Activated B cell treated with CpG ODN at 0.5 μM for 24 hours (primary cell): ENCODE results near the gene CSTF1. TPM values are rescaled to one million over a fixed set of nuclear protein-coding genes. Genes with fewer than 3 reads are reported as not detected.
"Not testable (repeated sequence)": the region's sequence is repeated elsewhere in the genome, so short reads cannot be mapped to it uniquely, and the experiment has no call there.

Experiments
- ATAC-seq: fragments of 200-7000 bp; cut with Tn5 transposase; one replicate; pipeline ENCODE4 v1.10.0; 2021; ENCODE audit warnings: low read depth, mild to moderate bottlenecking, moderate library complexity
- CTCF ChIA-PET: fragments of 350-600 bp; sonication (Branson Sonifier 250); formaldehyde crosslinking; loops from one replicate; lab custom pipeline; 2021; ENCODE audit warnings: antibody characterized with exemption; lab: Charles Lee
- POLR2A ChIA-PET: fragments of 350-600 bp; sonication (Branson Sonifier 250); formaldehyde crosslinking; loops from one replicate; lab custom pipeline; 2021; ENCODE audit warnings: antibody characterized with exemption; lab: Charles Lee
- DNase-seq: peaks from one replicate; pipeline ENCODE4 v3.0.0; 2022
- H3K27ac Mint-ChIP-seq: one replicate; pipeline ENCODE4 v1.8.0; 2020; ENCODE audit warnings: mixed read lengths
- H3K27me3 Mint-ChIP-seq: one replicate; pipeline ENCODE4 v1.8.0; 2021; ENCODE audit warnings: mixed read lengths
- H3K36me3 Mint-ChIP-seq: one replicate; pipeline ENCODE4 v1.8.0; 2021; ENCODE audit warnings: low read depth, mixed read lengths
- H3K4me1 Mint-ChIP-seq: one replicate; pipeline ENCODE4 v1.8.0; 2021; ENCODE audit warnings: mixed read lengths
- H3K4me3 Mint-ChIP-seq: one replicate; pipeline ENCODE4 v1.8.0; 2020; ENCODE audit warnings: mild to moderate bottlenecking, mixed read lengths
- H3K9me3 Mint-ChIP-seq: one replicate; pipeline ENCODE4 v1.8.0; 2020; ENCODE audit warnings: mixed read lengths
- intact Hi-C: fragments of 100-400 bp; cut with micrococcal nuclease; formaldehyde crosslinking; loops from one replicate; pipeline ENCODE4 v1.15.1; 2024
- total RNA-seq: library from RNA; stranded (reverse); gene quantifications from 2 replicates; pipeline ENCODE4 v1.2.3, GENCODE V29; 2022
- TF ChIP-seq, protein P1 (sequence below): fragments of 200-600 bp; IDR thresholded peaks from one replicate; pipeline ENCODE4 v1.8.0; 2022; ENCODE audit warnings: antibody characterized with exemption, mild to moderate bottlenecking

The CSTF1 gene
- total RNA-seq, 1 donor from 2014 or later = 36.2 TPM

DNA sequence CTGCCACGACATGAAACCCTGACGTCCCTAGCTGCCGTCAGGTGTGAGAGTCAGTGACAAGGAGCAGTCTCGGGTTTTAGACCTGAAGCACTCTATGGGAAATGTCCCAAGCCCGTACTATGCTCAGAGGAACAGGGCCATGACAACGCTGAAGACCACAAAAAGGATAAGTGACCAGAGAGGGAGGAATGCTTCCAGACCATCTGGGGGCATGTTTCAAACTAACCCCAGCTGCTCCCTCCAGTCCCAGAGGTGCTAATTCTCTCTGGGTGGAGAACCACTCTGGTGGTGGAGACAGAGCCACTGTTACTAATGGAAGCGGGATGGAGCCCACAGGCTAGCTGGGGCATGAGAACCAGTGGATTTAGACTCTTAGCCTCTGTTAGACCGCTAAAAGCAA is 9.1 kb upstream of the CSTF1 start:
- no peak overlapping the region for H3K27ac Mint-ChIP-seq
- no peaks in the 10 kb centered on the region for H3K27me3 Mint-ChIP-seq
- peaks cover 15% of the 10 kb centered on the region for H3K36me3 Mint-ChIP-seq
- intact Hi-C loops = no loop called here
- DNase-seq = no peak
- no peaks in the 10 kb centered on the region for H3K4me1 Mint-ChIP-seq
- POLR2A ChIA-PET = interaction anchor here (0.6 kb wide), 1 partner anchor 12 kb away, joined by 3 read pairs; no protein-coding TSS in a partner anchor
- no peak overlapping the region for H3K4me3 Mint-ChIP-seq
- CTCF ChIA-PET = no interaction called here
- ATAC-seq = no peak
- no peaks in the 10 kb centered on the region for H3K9me3 Mint-ChIP-seq
- TF ChIP-seq, protein P1, sequence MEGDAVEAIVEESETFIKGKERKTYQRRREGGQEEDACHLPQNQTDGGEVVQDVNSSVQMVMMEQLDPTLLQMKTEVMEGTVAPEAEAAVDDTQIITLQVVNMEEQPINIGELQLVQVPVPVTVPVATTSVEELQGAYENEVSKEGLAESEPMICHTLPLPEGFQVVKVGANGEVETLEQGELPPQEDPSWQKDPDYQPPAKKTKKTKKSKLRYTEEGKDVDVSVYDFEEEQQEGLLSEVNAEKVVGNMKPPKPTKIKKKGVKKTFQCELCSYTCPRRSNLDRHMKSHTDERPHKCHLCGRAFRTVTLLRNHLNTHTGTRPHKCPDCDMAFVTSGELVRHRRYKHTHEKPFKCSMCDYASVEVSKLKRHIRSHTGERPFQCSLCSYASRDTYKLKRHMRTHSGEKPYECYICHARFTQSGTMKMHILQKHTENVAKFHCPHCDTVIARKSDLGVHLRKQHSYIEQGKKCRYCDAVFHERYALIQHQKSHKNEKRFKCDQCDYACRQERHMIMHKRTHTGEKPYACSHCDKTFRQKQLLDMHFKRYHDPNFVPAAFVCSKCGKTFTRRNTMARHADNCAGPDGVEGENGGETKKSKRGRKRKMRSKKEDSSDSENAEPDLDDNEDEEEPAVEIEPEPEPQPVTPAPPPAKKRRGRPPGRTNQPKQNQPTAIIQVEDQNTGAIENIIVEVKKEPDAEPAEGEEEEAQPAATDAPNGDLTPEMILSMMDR = no peak

DNA sequence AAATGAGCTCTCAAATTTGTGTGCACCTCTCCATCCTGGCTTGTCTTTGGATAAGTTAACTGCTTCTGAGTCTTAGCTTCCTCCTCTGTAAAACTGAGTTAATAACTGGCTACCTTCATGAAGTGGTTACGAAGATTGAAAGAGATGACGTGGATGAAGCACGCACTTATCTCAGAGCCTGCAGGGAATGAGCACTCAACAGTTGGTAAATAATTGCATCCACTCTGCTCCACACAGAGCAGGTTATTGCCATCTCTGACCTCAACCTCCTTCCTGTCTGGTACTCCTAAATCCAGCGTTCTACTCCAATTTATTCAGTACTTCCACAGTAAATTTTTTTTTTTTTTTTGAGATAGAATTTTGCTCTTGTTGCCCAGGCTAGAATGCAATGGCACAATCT is 7.3 kb upstream of the CSTF1 start:
- peaks cover 10% of the 10 kb centered on the region for H3K36me3 Mint-ChIP-seq
- TF ChIP-seq, protein P1 = no peak
- no peaks in the 10 kb centered on the region for H3K27me3 Mint-ChIP-seq
- H3K9me3 Mint-ChIP-seq = no peaks in the 10 kb centered on the region
- intact Hi-C loops = no loop called here
- ATAC-seq (no peak), DNase-seq (no peak)
- H3K27ac Mint-ChIP-seq = no peak overlapping the region
- no peaks in the 10 kb centered on the region for H3K4me1 Mint-ChIP-seq
- ChIA-PET POLR2A (no interaction called here), CTCF (interaction anchor here (1.4 kb wide), 1 partner anchor 13 kb away, joined by 3 read pairs; no protein-coding TSS in a partner anchor)
- no peak overlapping the region for H3K4me3 Mint-ChIP-seq

DNA sequence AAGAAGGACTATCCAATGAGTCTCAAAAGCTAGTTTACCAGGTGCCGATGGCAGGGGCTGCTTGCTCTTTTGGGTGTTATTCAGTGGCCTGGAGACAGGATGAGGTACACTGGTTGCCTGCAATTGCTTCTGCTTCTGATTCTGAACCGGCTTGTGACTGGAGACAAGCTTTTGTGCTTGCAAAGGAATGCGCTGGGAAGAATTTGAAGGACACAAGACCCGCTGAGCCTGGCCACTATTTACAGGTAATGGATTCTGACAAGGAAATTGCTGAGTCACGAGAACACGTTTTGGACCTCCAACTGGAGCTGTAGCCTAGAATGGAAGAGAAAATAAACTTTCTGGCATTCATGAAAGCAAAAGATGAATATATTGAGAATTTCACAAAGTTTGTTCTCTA is 6.2 kb upstream of the CSTF1 start:
- ChIA-PET POLR2A (no interaction called here), CTCF (no interaction called here)
- intact Hi-C loops = no loop called here
- Mint-ChIP-seq H3K27me3 (no peaks in the 10 kb centered on the region), H3K4me1 (no peaks in the 10 kb centered on the region), H3K4me3 (no peak overlapping the region), H3K27ac (no peak overlapping the region), H3K9me3 (no peaks in the 10 kb centered on the region), H3K36me3 (peaks cover 10% of the 10 kb centered on the region)
- DNase-seq = no peak
- ATAC-seq = no peak
- TF ChIP-seq, protein P1 = no peak

GRCh38 chr20:56388882-56389281 is 3.6 kb upstream of the CSTF1 start:
- TF ChIP-seq, protein P1 = no peak
- CTCF ChIA-PET = no interaction called here
- Mint-ChIP-seq H3K36me3 (peaks cover 8% of the 10 kb centered on the region), H3K27me3 (no peaks in the 10 kb centered on the region), H3K9me3 (no peaks in the 10 kb centered on the region), H3K4me1 (peaks cover 9% of the 10 kb centered on the region), H3K4me3 (no peak overlapping the region), H3K27ac (no peak overlapping the region)
- intact Hi-C loops = no loop called here
- POLR2A ChIA-PET = no interaction called here
- ATAC-seq = no peak
- no peak for DNase-seq

DNA sequence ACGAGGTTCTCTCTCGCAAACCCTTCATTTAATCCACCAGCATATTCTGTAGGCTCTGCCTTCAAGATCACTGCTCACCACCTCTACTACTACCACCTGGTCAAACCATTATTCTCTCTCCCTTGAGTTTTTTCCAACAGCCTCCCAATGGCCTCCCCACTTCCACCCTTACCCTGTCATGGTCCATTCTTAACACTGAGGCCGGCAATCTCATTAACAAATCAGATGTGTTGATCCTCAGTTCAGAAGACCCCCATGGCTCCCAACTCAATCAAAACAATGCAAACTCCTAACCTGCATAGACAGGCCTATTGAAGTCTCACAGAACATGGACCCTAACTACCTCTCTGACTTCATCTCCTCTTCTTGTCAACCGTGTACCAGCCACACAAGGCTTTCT is 2.6 kb upstream of the CSTF1 start:
- Mint-ChIP-seq H3K27me3 (no peaks in the 10 kb centered on the region), H3K4me3 (no peak overlapping the region), H3K36me3 (peaks cover 6% of the 10 kb centered on the region), H3K27ac (no peak overlapping the region), H3K4me1 (peaks cover 13% of the 10 kb centered on the region), H3K9me3 (no peaks in the 10 kb centered on the region)
- ATAC-seq (no peak), DNase-seq (no peak)
- TF ChIP-seq, protein P1 = no peak
- CTCF ChIA-PET = no interaction called here
- POLR2A ChIA-PET = no interaction called here
- intact Hi-C loops = loop anchor here (5.0 kb wide), 2 partner anchors 1917 to 1997 kb away; partner anchors contain the start of genes RAB22A and VAPB

- DNase-seq, H3K27me3 Mint-ChIP-seq, H3K9me3 Mint-ChIP-seq, H3K27ac Mint-ChIP-seq, H3K4me3 Mint-ChIP-seq, ATAC-seq: not testable (repeated sequence)
- intact Hi-C loops = loop anchor here (5.0 kb wide), 2 partner anchors 1917 to 1997 kb away; partner anchors contain the start of genes RAB22A and VAPB
- Mint-ChIP-seq H3K4me1 (peaks cover 19% of the 10 kb centered on the region), H3K36me3 (peaks cover 12% of the 10 kb centered on the region)
- POLR2A ChIA-PET = interaction anchor here (0.7 kb wide), 1 partner anchor 966 kb away, joined by 3 read pairs; no protein-coding TSS in a partner anchor
- CTCF ChIA-PET = interaction anchor here (0.7 kb wide), 1 partner anchor 28 kb away, joined by 3 read pairs; no protein-coding TSS in a partner anchor
Observed at GRCh38 chr20:56390396-56390795, 2.0 kb upstream of the CSTF1 start.
